GM08714 (cell line): ENCODE measurements around the gene CYBC1.

Experiments used
- H3K4me3 ChIP-seq: fragments of 200-500 bp; sonication (Bioruptor generic); 2 replicates; pipeline ENCODE4 v1.5.1; 2014; ENCODE audit warnings: mild to moderate bottlenecking, low read length, inconsistent platforms
- ZNF274 ChIP-seq: IDR thresholded peaks from 2 replicates; pipeline ENCODE4 v1.6.1; 2012; ENCODE audit warnings: mild to moderate bottlenecking, low read depth, low read length

Gene CYBC1

DNA sequence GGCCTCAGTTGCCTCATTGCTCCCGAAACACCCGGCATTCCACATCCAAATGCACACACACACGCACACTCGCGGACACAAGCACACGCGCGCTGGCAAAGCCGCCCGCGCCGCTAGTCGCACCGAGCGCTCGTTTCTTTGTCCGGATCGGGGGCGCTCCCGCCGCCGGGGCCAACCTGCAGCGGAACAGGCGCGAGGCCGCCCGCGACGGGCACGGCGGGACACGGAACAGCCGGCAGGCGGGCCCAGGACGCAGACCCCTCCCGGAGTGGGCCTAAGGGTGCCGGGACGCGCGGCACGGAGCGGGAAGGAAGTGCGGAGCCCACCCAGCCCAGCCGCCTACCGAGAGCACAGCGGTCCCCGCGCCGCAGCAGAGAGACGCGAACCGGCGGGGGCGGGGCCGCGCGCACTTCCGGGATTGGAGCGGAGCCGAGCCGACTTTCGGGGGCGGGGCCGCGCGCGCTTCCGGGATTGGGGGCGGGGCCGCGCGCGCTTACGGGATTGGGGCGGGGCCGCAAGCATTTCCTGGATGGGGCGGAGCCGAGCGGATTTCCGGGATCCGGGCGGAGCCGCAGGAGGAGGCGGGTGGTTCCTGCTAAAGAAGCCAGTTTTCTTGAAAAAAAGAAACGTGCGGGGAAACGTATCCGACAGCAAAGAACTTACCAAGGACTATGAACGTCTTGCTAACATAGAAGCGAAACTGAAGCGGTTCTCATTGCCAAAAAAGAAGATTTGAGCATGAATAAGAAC, at the start of gene CYBC1:
Gene CYBC1 (minus strand): TSS at position 396 of the 750 bp plus-strand sequence. CDS start 1,498 bp downstream, outside the sequence.
- TF ChIP-seq ZNF274: no peak
- peak within 1 kb of the TSS; percentile 81 for H3K4me3 ChIP-seq

DNA sequence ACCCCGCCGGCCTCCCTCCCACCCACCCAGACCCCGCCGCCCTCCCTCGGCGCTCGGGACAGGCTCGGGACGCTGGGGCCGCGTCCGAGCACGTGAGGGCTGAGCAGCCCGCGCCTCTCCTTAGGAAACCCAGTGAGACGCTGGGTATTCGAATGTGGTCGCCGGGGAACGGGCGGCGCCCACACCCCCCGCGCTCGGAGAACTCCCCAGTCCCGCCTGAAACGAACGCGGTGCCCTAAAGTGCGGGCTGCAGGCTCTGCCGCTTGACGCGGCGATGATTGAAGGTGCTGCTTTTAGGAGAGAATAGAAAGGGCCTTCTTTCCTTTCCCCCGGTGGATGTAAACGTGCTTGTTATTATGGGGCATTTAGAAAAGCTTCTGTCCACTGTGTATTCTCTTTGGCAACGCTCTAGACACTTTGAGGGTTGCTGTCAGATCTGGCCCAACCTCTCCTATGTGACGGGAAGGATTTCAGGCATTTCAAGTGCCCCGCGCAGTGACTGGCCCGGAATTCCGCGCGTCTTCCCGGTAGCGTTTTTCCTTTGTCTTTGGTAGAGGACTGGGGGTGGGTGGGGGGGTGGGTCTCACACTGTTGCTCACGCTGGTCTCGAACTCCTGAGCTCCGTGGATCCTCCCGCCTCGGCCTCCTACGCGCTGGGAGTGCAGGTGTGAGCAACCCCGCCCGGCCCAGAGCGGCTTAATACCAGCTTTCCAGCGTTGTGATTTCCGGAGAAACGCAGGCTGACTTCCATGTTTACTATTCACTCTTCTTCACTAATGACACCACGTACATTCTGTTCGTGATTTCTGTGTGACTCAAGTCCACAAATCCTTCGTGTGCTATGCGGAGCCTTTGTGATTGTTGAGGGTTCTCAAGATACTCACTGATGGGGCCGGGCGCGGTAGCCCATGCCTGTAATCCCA, 47.2 kb upstream of the CYBC1 start:
- TF ChIP-seq ZNF274: no peak
- H3K4me3 ChIP-seq: peak overlapping the region; percentile 53; the same call in 1 of the 2 replicates

DNA sequence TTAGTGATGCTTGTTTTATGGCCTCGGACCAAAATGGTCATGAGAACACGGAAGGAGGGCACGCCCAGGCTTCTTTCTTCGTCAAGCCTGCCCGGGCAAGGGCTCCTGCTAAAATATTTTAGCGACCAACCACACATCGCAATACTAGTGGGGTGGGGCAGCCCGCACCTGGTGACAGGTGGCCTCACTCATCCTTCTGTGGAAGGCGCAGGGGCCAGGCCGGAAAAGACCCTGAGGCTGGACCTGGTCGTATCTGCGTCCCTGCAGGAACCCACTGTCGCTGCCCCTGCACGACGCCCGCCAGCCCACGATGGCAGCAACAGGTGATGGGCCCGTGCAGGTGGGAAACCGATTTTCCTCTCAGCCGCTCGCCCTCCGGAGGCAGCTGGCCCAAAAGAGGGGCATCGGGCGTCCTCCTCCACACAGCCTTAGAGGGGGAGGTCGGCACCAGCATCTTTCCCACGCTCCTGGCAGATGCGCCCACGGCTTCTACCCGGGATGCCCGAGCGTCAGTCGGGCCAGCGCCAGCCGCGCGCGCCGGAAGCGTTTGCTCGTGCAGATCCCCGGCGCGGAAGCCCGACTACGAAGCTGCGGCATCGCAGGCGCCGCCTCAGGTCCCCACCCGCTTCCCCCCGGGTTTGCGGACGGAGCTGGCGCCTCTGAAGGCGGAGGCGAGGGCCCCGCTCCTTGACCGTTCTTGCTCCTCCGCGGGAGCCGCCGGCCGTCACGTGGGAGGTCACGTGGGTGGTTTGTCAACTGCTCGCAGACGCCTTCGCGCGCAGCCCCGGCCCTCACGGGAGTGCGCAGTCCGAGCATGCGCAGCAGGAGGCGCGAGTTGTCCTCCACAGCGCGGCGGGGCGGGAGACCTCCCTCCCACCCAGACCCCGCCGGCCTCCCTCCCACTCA, 46.2 kb upstream of the CYBC1 start:
- no peak for TF ChIP-seq ZNF274
- peak overlapping the region; percentile 44; the same call in 1 of the 2 replicates for H3K4me3 ChIP-seq

DNA sequence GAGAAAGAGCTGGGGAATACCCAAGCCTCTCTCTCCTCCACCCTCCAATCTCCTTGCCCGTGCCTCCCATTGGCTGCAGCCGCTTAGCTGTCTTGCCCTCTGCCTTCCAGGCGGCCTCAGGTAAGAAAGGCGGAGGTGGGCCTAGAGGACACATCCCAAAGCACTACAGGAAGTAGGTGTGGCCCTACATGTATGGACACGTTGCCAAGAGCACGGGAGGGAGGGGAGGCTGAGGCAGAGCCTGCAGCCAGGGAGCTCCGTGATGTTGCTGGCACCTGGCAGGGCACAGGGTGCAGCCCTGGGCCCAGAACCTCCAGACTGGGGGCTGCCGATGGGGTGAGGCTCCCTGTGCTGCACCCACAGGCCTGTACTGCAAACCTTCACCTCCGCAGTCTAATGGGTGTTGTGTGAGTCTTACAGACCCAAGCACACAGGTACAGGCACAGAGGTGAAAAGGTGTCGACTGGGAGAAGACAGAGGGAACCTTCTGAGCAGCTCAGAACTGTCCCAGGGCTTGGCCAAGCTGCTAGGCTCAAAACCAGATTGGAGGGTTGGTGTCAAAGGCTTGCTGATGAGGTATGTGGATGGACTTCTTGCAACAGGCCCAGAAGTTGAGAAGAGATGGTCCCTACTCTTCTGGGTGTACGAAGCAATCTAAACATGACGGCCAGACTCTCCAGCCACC, 45.4 kb upstream of the CYBC1 start:
- TF ChIP-seq ZNF274: no peak

GRCh38 chr17:82494236-82495055, 43.9 kb upstream of the CYBC1 start:
- no peak overlapping the region; the same call in 1 of the 2 replicates for H3K4me3 ChIP-seq
- no peak for TF ChIP-seq ZNF274

More for the DNA sequence above, 45.4 kb upstream of the CYBC1 start:
- no peak overlapping the region for H3K4me3 ChIP-seq

- no peak overlapping the region for H3K4me3 ChIP-seq
- TF ChIP-seq ZNF274: no peak
Observed at GRCh38 chr17:82493226-82493781, 42.8 kb upstream of the CYBC1 start.

- no peak for TF ChIP-seq ZNF274
- H3K4me3 ChIP-seq: no peak overlapping the region
Observed at GRCh38 chr17:82492643-82493225, 42.2 kb upstream of the CYBC1 start.

DNA sequence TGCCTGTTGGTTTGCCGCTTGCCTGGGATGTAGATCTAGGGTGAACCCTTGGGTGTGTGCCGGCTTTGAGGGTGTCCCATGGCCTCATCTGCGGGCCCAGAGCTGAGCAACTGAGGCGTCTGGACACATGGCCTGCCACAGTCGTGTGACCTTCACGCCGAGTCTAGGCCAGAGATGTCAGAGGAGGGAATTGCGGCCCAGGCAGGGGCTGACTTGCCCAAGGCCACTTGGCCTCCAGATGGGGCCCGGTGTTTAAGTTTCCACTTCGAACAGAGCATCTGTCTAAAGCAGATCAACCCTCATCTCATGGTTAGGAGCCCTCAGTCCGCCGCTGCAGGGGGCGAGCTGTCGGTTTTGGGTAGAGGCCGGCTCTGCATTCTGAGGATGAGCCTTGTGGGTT, 41.0 kb upstream of the CYBC1 start:
- H3K4me3 ChIP-seq: no peak overlapping the region
- TF ChIP-seq ZNF274: no peak

- H3K4me3 ChIP-seq: no peak overlapping the region
- TF ChIP-seq ZNF274: no peak
Observed at GRCh38 chr17:82491196-82491530, 40.6 kb upstream of the CYBC1 start.

- TF ChIP-seq ZNF274: no peak
- H3K4me3 ChIP-seq: no peak overlapping the region
Observed at GRCh38 chr17:82490512-82491195, 40.1 kb upstream of the CYBC1 start.

- TF ChIP-seq ZNF274: no peak
- no peak overlapping the region for H3K4me3 ChIP-seq
Observed at GRCh38 chr17:82489851-82490511, 39.4 kb upstream of the CYBC1 start.

DNA sequence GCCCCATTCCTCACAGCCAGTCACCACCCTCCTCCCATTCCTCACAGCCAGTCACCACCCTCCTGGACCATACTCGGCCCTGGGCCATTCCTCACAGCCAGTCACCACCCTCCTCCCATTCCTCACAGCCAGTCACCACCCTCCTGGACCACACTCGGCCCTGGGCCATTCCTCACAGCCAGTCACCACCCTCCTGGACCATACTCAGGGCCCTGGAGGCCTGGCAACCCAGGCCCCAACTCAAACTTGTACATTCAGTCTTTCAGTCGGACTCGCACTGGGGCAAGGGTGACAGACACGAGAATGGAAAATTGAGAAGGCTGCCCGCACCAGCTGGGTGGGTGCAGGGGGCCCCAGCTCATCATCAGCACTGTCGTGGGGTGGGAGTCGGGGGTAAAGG, 38.6 kb upstream of the CYBC1 start:
- no peak for TF ChIP-seq ZNF274
- H3K4me3 ChIP-seq: no peak overlapping the region
